ENCODE results near the gene STX1A. TPM values are rescaled to one million over a fixed set of nuclear protein-coding genes. Genes with fewer than 3 reads are reported as not detected.
A peak's percentile ranks its signal among the peaks of the same experiment; 100 is the strongest.
"Not testable (repeated sequence)": the region's sequence is repeated elsewhere in the genome, so short reads cannot be mapped to it uniquely, and the experiment has no call there.

Gene STX1A
- total RNA-seq, 1 experiment from 2014 or later: 10.4 TPM

DNA sequence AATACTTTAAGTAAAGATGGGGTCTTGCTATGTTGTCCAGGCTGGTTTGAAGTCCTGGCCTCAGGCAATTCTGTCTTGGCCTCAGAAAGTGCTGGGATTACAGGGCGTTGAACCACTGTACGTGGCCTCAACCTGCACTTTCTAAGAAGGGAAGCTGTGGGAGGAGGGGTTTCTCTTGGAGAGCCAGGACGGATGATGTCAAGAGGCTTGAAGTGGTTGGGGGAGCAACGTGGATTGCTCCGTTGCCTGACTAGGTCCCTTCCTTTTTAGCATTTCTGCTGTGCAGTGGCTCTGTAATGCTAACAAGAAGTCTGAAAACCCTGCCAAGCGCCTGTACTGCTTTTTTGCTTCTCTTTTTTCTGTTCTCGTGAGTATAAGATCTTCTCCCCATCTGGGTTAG is 28.8 kb downstream of the STX1A start:
- Histone ChIP-seq H3K9me3 (replicated peaks) (no peaks in the 10 kb centered on the region), H3K27me3 (no peaks in the 10 kb centered on the region), H3K36me3 (peaks cover 43% of the 10 kb centered on the region), H3K4me3 (no peak overlapping the region), H3K27ac (no peak overlapping the region), H3K4me1 (no peaks in the 10 kb centered on the region)
- DNase-seq: no peak

DNA sequence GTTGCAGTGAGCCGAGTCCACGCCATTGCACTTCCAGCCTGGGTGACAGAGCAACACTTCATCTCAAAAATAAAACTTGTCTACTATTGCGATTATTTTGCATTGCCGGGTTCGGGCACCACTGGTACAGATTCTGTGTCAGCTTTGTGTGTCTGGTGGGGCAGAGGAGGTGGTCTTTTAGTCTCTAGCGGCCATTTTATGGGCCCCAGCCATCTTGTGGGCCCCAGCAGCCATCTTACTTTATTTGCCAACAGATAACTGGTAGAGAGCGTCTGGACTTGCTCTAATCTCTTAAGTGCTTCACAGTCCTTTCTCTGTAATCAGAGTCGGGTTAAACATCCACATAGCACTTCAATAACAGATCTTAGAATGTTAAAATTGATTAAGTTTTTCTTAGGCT is 31.2 kb downstream of the STX1A start:
- peaks cover 35% of the 10 kb centered on the region for H3K36me3 ChIP-seq
- no peaks in the 10 kb centered on the region for H3K9me3 ChIP-seq (replicated peaks)

DNA sequence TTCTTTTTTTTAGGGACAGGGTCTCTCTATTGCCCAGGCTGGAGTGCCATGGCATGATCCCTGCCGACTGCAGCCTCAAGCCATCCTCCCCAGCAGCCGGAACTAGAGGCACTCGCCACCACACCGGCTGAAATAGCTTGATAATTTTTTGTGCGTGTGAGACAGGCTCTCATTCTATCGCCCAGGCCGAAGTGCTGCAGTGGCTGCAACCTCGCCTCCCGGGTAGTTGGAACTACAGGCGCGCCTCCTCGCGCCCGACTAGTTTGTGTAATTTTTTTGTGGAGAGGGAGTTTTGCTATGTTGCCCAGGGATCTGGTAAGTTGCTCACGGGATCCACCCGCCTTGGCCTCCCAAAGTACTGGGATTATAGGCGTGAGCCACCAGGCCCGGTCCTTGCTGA is 34.2 kb downstream of the STX1A start:
- Histone ChIP-seq H3K9me3 (replicated peaks) (no peaks in the 10 kb centered on the region), H3K4me1 (peaks cover 6% of the 10 kb centered on the region), H3K27me3 (no peaks in the 10 kb centered on the region), H3K27ac (no peak overlapping the region), H3K4me3 (no peak overlapping the region), H3K36me3 (peaks cover 15% of the 10 kb centered on the region; the same call in 1 of the 2 replicates)
- DNase-seq: no peak

More for the DNA sequence above, 31.2 kb downstream of the STX1A start:
- H3K27ac ChIP-seq: no peak overlapping the region
- DNase-seq: no peak
- H3K4me3 ChIP-seq: no peak overlapping the region
- no peaks in the 10 kb centered on the region for H3K27me3 ChIP-seq
- H3K4me1 ChIP-seq: no peaks in the 10 kb centered on the region

DNA sequence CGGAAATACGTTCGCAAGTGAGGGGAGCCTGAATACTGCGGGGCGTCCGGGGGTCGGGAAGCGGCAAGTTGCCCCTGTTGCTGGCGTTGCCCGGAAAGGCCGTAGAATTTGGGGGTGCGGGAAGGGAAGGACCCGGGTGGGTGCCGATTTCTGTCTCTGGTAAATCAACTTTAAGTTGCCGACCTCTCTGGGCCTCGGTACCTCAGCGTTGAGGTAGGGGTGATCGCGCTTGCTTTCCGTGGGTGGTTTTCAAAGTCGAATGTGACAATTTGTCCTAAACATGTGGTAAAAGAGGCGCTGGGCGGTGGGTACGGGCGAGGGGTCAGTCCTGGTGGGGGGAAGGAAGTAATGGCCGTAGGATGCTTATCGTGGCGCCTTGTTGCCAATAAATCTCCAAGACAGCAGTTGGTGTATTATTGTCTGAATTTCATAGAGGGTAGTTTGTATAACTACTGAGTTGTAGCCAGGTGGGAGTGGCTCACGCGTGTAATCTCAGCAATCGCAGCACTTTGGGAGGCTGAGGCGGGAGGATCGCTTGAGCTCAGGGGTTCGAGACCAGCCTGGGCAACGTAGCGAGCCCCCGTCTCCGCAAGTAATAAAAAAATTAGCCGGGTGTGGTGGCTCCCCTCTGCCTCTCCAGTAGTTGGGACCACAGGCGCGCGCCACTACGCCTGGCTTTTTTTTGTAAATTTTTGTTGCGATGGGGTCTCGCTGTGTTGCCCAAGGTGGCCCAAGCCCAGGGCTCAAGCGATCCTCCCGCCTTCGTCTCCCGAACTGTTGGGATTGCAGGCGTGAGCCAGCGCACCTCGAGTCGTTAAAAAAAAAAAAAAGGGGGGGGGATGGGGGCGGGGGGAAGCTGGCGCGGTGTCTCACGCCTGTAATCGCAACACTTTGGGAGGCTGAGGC is 35.4 kb downstream of the STX1A start:
- DNase-seq: no peak
- peaks cover 6% of the 10 kb centered on the region for H3K4me1 ChIP-seq
- no peaks in the 10 kb centered on the region for H3K27me3 ChIP-seq
- peaks cover 13% of the 10 kb centered on the region; the same call in 1 of the 2 replicates for H3K36me3 ChIP-seq
- H3K27ac ChIP-seq: peak overlapping the region; percentile 76
- peak overlapping the region; percentile 95 for H3K4me3 ChIP-seq
- H3K9me3 ChIP-seq (replicated peaks): no peaks in the 10 kb centered on the region

DNA sequence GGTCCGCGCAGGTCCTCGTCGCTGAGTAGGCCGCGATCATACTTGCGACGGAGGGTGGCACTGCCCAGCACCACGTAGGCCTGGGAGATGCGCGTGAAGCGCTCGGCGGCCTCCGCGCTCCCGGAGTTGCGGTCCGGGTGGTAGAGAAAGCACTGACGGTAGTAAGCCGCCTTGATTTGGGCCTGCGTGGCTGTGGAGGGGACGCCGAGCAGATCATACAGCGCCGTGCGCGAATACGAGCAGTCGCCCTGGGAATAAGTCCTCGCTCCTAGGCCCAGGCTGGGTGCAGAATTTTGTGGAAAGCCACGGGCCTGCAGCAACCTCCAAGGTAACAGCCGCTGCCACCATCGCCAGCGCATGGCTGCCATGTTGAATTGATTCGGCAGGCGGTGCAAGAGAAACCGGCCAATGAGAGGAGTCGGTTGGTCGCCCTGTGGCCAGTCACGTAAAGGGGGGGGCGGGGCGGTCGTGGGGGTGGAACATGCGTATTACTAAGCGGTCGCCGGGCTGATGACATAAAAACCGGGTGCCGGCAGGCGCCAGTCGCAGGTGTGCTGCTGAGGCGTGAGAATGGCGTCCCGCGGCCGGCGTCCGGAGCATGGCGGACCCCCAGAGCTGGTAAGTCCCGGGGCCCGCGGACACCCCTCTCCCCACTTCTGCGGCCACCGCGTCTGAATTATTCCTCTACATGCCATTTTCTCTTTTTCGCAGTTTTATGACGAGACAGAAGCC is 36.2 kb downstream of the STX1A start, which contains the start of the genes BUD23 and DNAJC30:
Gene BUD23, plus strand, starts transcription at position 542 of the 732 bp plus-strand sequence. Its CDS starts 29 bp downstream, at position 571.
Gene DNAJC30, minus strand, starts transcription at position 398 of the 732 bp plus-strand sequence. Its CDS starts 30 bp downstream, at position 368.
- H3K27me3 ChIP-seq: no peaks in the 10 kb centered on the region
- peak; percentile 98 to 99 for DNase-seq
- peak within 1 kb of the TSS; percentile 76 for H3K27ac ChIP-seq
- peaks cover 6% of the 10 kb centered on the region for H3K4me1 ChIP-seq
- no peaks in the 10 kb centered on the region for H3K9me3 ChIP-seq (replicated peaks)
- peaks cover 12% of the 10 kb centered on the region for H3K36me3 ChIP-seq
- H3K4me3 ChIP-seq: peak within 1 kb of the TSS; percentile 95

DNA sequence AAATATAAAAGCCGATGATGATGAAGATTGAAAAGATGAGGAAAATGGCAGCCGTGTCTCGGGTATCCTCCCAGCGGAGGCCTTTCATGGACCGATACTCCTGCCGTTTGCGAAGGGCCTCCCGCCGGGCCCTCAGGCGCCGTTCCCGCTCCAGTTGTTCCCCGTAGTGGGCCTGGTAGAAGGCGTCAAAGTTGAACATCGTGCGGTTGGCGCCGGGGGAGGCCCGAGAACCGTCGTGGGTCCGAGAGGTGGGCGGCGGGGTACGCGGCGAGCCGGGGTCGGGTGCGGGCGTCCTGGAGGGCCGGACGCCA is 36.8 kb downstream of the STX1A start:
- Histone ChIP-seq H3K27ac (peak overlapping the region; percentile 76), H3K4me3 (peak overlapping the region; percentile 95), H3K27me3 (no peaks in the 10 kb centered on the region), H3K4me1 (peaks cover 6% of the 10 kb centered on the region), H3K9me3 (replicated peaks) (no peaks in the 10 kb centered on the region), H3K36me3 (peaks cover 12% of the 10 kb centered on the region)
- no peak for DNase-seq

DNA sequence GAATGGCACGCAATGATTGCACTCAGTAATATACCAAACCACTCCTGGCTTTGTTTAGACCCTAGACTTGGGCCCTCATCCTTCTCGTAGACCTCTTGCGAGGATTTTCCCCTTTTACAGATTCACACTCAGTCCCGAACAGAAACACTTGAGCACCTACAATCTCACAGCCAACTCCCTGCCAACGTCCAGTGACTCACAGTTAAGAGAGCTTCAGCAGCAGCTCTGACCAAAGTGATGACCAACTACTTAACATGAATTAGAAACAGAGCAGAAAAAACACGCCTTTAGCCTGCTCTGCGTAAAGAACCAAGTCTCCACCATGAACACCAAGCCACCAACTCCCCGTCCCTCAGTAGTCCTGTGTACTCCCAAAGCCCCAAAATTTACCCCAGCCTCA is 38.4 kb downstream of the STX1A start:
- H3K9me3 ChIP-seq (replicated peaks): no peaks in the 10 kb centered on the region
- no peak overlapping the region for H3K4me3 ChIP-seq
- H3K27me3 ChIP-seq: no peaks in the 10 kb centered on the region
- no peak overlapping the region for H3K27ac ChIP-seq
- no peak for DNase-seq
- H3K36me3 ChIP-seq: peaks cover 7% of the 10 kb centered on the region
- peaks cover 6% of the 10 kb centered on the region for H3K4me1 ChIP-seq

DNA sequence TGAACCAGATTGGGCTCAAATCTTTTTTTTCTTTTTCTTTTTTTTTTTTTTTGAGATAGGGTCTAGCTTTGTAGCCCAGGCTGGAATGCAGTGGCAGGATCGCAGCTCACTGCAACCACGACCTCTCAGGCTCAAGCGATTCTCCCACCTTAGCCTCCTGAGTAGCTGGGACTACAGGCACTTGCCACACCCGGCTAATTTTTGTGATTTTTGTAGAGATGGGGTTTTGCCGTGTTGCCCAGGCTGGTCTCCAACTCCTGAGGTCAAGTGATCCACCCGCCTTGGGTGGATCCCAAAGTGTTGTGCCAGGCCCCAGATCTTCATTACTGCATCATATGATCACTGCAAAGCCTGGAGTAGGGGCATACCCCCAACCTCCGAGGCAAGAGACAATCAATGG is 39.0 kb downstream of the STX1A start:
- DNase-seq: no peak
- Histone ChIP-seq H3K9me3 (replicated peaks) (no peaks in the 10 kb centered on the region), H3K27me3 (no peaks in the 10 kb centered on the region), H3K27ac (no peak overlapping the region), H3K4me3 (no peak overlapping the region), H3K36me3 (peaks cover 7% of the 10 kb centered on the region), H3K4me1 (peaks cover 6% of the 10 kb centered on the region)

DNA sequence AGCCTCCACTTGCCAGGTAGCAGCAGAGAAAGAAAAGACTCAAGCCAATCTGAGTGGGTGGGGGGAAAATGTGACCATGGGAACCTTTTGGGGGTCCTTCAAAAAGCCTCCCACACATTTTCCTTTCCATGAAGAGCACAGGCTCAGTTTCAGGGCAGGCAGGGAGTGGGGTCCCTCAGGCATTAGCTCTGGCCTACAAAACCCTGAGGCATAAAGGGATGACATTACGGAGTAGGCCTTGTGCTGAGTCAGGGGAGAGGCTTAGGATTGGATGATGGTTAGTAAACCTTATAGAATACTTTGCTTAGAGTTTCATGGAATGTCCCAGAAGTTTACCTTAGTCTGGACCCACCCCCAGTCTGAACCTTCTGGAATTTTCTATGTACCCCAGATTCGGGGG is 39.8 kb downstream of the STX1A start:
- Histone ChIP-seq H3K27ac (no peak overlapping the region), H3K36me3 (peaks cover 7% of the 10 kb centered on the region), H3K4me1 (peaks cover 6% of the 10 kb centered on the region), H3K9me3 (replicated peaks) (no peaks in the 10 kb centered on the region), H3K4me3 (no peak overlapping the region), H3K27me3 (no peaks in the 10 kb centered on the region)
- no peak for DNase-seq

DNA sequence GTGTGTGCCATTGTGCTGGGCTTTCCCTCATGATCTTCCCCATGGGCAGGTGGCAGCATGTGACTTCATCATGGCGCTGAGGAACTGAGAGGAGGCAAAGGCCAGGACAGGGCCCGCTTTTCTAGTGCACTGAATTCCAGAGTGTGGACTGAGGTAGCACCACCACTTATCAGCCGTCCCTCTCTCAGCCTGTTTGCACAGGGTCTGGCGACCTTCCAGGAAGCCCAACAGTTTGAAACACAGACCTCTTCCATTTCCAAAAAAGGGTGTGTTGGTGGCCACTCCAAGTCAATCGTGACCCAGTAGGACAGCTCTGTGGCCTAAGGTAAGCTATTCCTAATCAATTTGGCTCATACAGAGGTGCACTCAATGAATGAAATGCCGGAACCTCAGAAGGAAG is 40.6 kb downstream of the STX1A start:
- Histone ChIP-seq H3K4me3 (no peak overlapping the region), H3K9me3 (replicated peaks) (no peaks in the 10 kb centered on the region), H3K4me1 (peaks cover 6% of the 10 kb centered on the region), H3K27me3 (no peaks in the 10 kb centered on the region), H3K36me3 (peaks cover 7% of the 10 kb centered on the region), H3K27ac (no peak overlapping the region)
- DNase-seq: no peak

DNA sequence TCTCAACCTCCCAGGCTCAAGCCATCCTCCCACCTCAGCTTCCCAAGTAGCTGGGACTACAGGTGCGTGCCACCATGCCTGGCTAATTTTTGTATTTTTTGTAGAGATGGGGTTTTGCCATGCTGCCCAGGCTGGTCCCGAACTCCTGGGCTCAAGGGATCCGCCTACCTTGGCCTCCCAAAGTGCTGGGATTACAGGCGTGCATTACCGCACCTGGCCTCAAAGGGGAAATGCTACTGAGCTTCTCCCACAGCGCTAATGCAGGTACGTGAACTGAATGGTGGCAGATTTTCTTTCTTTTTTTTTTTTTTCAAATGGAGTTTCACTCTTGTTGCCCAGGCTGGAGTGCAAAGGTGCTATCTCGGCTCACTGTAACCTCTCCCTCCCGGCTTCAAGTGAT is 43.4 kb downstream of the STX1A start:
- not testable (repeated sequence) for H3K9me3 ChIP-seq (replicated peaks); DNase-seq; H3K4me3 ChIP-seq; H3K4me1 ChIP-seq; H3K36me3 ChIP-seq; H3K27me3 ChIP-seq; H3K27ac ChIP-seq

DNA sequence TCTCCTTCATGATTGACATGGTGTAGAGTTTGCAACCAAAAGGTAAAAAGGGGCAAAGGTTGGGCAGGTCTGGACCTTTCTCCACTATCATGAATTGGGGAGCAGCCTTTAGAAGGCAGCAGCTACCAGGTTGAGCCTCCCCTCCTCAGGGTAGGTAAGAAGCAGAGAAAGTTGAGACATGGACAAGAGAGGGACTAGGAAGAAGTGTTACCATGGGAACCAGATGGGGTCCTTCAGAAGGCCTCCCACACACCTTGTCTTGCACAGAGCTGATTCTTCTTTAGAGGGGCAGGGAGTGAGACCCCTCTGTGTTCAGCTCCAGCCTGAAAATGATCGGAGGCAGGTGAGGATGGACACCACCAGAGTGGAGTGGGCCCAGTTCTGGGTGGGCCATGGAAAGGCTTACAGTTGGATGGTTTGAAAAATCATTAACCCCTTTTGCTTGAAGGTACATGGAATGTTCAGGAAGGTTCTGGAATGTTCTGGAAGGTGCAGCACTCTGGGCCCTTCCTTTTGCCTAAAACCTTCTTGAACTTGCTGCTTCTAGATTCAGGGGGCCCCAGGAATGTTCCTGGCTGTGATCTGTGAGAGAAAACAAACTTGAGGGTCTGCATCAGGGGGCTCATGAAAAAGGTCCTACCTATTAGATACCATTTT is 44.9 kb downstream of the STX1A start:
- Histone ChIP-seq H3K27ac (no peak overlapping the region), H3K4me1 (peaks cover 4% of the 10 kb centered on the region; the same call in 1 of the 2 replicates), H3K27me3 (0 out of 2 replicates have a peak, but pooled peaks cover under 1% of the 10 kb centered on the region), H3K9me3 (replicated peaks) (no peaks in the 10 kb centered on the region), H3K4me3 (no peak overlapping the region), H3K36me3 (peaks cover 7% of the 10 kb centered on the region)
- DNase-seq: no peak

DNA sequence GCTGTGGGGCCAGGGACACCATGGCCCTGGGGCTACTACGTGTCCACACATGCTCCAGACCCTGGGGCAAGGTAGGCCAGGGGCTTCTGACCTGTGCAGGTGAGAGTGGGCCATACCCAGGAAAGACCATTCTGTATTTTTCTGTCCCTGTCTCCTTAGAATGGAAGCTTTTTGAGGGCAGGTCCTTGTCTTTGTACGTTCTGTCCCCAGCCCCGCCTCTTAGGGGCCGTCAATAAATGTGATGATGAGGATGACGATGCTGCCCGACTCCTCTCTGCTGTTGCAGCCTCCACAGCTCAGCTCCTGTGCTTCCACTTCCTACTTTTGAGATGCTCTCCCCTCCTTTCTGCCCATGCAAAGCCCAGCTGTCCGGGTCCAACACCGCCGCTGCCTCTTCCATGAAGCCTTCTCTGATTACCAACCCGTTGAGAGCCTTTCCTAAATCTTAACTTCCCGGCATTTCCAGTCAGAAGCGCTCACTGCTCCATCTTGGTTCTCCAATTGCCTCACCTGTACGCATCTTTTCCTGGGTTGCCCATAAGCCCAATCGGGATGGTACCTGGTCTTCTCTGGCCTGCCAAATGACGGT is 47.5 kb downstream of the STX1A start:
- peaks cover 4% of the 10 kb centered on the region; the same call in 1 of the 2 replicates for H3K4me1 ChIP-seq
- H3K27ac ChIP-seq: no peak overlapping the region
- no peak for DNase-seq
- no peaks in the 10 kb centered on the region for H3K36me3 ChIP-seq
- H3K4me3 ChIP-seq: no peak overlapping the region
- H3K27me3 ChIP-seq: 0 out of 2 replicates have a peak, but pooled peaks cover 7% of the 10 kb centered on the region
- H3K9me3 ChIP-seq (replicated peaks): no peaks in the 10 kb centered on the region

DNA sequence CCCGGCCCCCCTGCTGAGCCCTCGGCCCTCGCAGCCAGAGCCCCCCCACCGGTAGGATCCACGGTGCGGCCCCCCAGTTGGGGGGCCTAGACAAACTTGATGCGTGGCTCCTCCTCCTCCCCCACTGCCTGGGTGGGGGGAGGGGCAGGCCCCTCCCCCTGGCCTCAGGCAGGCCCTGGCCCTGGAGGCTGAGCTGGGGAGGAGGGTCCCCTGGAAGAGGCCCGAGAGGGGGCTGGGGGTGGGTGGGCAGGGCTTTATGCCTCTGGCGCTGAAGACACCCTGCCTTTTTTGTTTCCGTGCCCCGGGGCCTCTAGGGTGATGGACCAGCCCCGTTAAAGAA is 48.2 kb downstream of the STX1A start:
- Histone ChIP-seq H3K27me3 (peaks cover 7% of the 10 kb centered on the region; the same call in 1 of the 2 replicates), H3K4me1 (peaks cover 4% of the 10 kb centered on the region; the same call in 1 of the 2 replicates), H3K9me3 (replicated peaks) (no peaks in the 10 kb centered on the region), H3K36me3 (no peaks in the 10 kb centered on the region), H3K4me3 (peak overlapping the region; percentile 36), H3K27ac (no peak overlapping the region)
- DNase-seq: peak in 1 of 2 experiments; percentile 40
